ENCODE data around the gene ANO9.
"Not testable (repeated sequence)": the region's sequence is repeated elsewhere in the genome, so short reads cannot be mapped to it uniquely, and the experiment has no call there.

GRCh38 chr11:424766-425165, 17.0 kb downstream of the ANO9 start:
- TF ChIP-seq CTCF, POLR2A (IDR thresholded peaks at IDR 0.05): not testable (repeated sequence)
